BE2C (cell line): ENCODE data around the gene GALNT2.
A peak's percentile ranks its signal among the peaks of the same experiment; 100 is the strongest.

Experiments
- DNase-seq: peaks from one replicate; pipeline ENCODE4 v3.0.0-alpha.2; 2020
- H3K27me3 ChIP-seq: fragments of 250-450 bp; sonication (Bioruptor Pico); 2 replicates; pipeline ENCODE4 v1.5.1; 2020; ENCODE audit warnings: mild to moderate bottlenecking
- H3K36me3 ChIP-seq: fragments of 250-450 bp; sonication (Bioruptor Pico); 2 replicates; pipeline ENCODE4 v1.5.1; 2020; ENCODE audit warnings: mild to moderate bottlenecking
- H3K4me1 ChIP-seq: fragments of 250-450 bp; sonication (Bioruptor Pico); 2 replicates; pipeline ENCODE4 v1.5.1; 2020
- H3K4me3 ChIP-seq: 2 replicates; pipeline ENCODE4 v1.5.1; 2011; ENCODE audit warnings: low read depth, low read length
- H3K9me3 ChIP-seq: fragments of 250-450 bp; sonication (Bioruptor Pico); 2 replicates; pipeline ENCODE4 v1.5.1; 2020
- CTCF ChIP-seq: IDR thresholded peaks from 2 replicates; pipeline ENCODE4 v1.5.1; 2012; ENCODE audit warnings: mild to moderate bottlenecking, low read depth, low read length

GALNT2 gene

GRCh38 chr1:230174471-230175162 is 107.6 kb downstream of the GALNT2 start:
- TF ChIP-seq CTCF: no peak
- Histone ChIP-seq H3K9me3 (no peaks in the 10 kb centered on the region), H3K4me3 (no peak overlapping the region), H3K27me3 (no peaks in the 10 kb centered on the region), H3K36me3 (peaks cover 5% of the 10 kb centered on the region; the same call in 1 of the 2 replicates), H3K4me1 (peaks cover 28% of the 10 kb centered on the region)
- DNase-seq: no peak

- no peak overlapping the region for H3K4me3 ChIP-seq
- H3K27me3 ChIP-seq: no peaks in the 10 kb centered on the region
- TF ChIP-seq CTCF: no peak
- H3K4me1 ChIP-seq: peaks cover 28% of the 10 kb centered on the region
- no peak for DNase-seq
- no peaks in the 10 kb centered on the region for H3K9me3 ChIP-seq
- H3K36me3 ChIP-seq: peaks cover 7% of the 10 kb centered on the region; the same call in 1 of the 2 replicates
Measured at GRCh38 chr1:230175163-230175747, 108.2 kb downstream of the GALNT2 start.

GRCh38 chr1:230175839-230176238 is 108.8 kb downstream of the GALNT2 start:
- Histone ChIP-seq H3K27me3 (no peaks in the 10 kb centered on the region), H3K9me3 (no peaks in the 10 kb centered on the region), H3K4me1 (peaks cover 28% of the 10 kb centered on the region), H3K4me3 (no peak overlapping the region; the same call in 1 of the 2 replicates), H3K36me3 (peaks cover 7% of the 10 kb centered on the region; the same call in 1 of the 2 replicates)
- no peak for TF ChIP-seq CTCF
- no peak for DNase-seq

- DNase-seq: no peak
- H3K4me3 ChIP-seq: peak overlapping the region; percentile 59
- peaks cover 28% of the 10 kb centered on the region for H3K4me1 ChIP-seq
- no peak for TF ChIP-seq CTCF
- H3K27me3 ChIP-seq: no peaks in the 10 kb centered on the region
- H3K9me3 ChIP-seq: no peaks in the 10 kb centered on the region
- H3K36me3 ChIP-seq: peaks cover 7% of the 10 kb centered on the region; the same call in 1 of the 2 replicates
Measured at GRCh38 chr1:230176326-230176725, 109.3 kb downstream of the GALNT2 start.

GRCh38 chr1:230176871-230177411 is 109.9 kb downstream of the GALNT2 start:
- peak; percentile 24; the same call in 1 of the 2 replicates for TF ChIP-seq CTCF
- Histone ChIP-seq H3K36me3 (peaks cover 7% of the 10 kb centered on the region; the same call in 1 of the 2 replicates), H3K4me3 (peak overlapping the region; percentile 59), H3K27me3 (no peaks in the 10 kb centered on the region), H3K4me1 (peaks cover 27% of the 10 kb centered on the region), H3K9me3 (no peaks in the 10 kb centered on the region)
- DNase-seq: peak; percentile 93

- Histone ChIP-seq H3K9me3 (no peaks in the 10 kb centered on the region), H3K4me1 (peaks cover 16% of the 10 kb centered on the region), H3K4me3 (no peak overlapping the region), H3K36me3 (peaks cover 7% of the 10 kb centered on the region; the same call in 1 of the 2 replicates), H3K27me3 (no peaks in the 10 kb centered on the region)
- no peak for TF ChIP-seq CTCF
- DNase-seq: no peak
Measured at GRCh38 chr1:230179249-230179648, 112.2 kb downstream of the GALNT2 start.
